ENCODE data around the gene BRCC3.
"Not testable (repeated sequence)": the region's sequence is repeated elsewhere in the genome, so short reads cannot be mapped to it uniquely, and the experiment has no call there.

The BRCC3 gene

GRCh38 chrX:155061760-155062159 lies 9.5 kb upstream of the BRCC3 start:
- no peak for DNase-seq

DNA sequence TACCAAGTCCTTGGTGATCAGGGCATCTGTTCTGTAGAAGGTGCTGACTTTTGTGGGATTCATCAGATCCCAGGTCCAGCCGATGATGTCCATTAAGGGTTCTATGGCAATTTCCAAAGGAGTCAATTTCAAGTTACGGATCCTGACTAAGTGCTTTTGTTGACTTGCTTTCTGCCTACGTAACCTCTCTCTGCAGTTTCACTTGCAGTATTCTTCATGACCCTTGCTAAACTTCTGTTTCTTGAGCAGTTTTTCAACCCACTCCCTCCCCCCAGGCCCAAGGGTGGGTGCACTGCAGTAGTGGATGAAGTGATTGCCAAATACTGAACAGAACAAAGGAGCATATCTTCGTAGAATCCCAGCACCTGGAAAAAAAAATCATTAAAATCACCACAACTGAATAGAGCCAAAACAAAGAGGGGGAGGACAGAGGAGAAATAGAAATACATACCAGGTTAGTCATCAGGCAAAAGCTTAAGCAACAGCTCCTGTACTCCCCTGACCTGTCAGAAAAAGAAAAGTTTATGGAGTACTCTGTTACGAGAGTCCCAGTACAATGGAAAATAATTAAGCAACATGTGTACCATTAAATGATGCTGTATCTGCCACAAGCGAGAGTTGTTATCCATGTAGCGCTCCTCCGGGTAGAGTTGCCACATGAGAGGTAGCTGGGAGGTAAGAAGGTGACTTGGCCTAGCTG lies 6.1 kb upstream of the BRCC3 start:
- DNase-seq: no peak

- DNase-seq: no peak
These were observed 3.1 kb upstream of the BRCC3 start for GRCh38 chrX:155068165-155068564.

GRCh38 chrX:155069414-155069813 lies 1.9 kb upstream of the BRCC3 start:
- DNase-seq: no peak

- DNase-seq: no peak
These were observed 1.3 kb upstream of the BRCC3 start for GRCh38 chrX:155070038-155070437.

DNA sequence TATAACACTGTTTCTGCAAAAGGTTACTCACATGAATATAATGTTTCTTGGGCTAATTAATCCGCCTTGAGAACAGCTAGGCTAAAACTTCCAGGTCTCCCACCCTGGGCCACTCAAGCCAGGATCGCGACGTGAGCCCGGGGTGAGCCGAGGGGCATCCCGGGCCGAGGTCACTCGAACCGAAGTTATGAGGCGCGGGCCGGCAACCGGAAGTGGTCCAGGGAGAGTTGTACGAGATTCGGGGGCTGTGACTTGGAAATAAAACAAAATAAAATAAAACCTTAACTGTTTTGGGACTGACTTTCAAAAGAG lies 689 bp upstream of the BRCC3 start:
- DNase-seq: no peak

GRCh38 chrX:155071694-155072280 lies 479 bp downstream of the BRCC3 start:
- no peak for DNase-seq

DNA sequence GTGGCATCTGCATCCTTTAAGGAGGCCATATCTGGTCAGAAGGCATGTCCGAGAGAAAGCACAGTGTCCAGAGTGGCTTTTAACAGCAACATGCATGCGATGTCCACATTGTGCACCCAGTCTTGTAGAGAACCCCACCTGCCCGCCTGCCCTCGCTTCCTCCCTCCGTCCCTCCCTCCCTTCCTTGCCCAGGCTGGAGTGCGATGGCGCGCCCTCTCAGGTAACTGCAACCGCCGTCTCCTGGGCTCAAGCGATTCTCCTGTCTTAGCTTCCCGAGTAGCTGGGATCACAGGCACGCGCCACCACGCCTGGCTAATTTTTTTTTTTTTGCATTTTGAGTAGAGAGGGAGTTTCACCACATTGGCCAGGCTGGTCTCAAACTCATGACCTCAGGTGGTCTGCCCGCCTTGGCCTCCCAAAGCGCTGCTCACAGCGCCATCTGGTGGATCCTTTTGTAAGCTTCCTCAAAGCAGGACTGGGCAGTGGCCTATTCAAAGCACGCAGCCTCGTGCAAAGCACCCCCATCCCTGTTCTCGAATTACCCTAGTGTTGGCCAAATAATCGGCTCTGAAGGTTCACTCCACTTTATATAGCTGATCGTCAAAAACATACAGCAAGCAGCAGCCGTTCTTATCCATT lies 15.0 kb downstream of the BRCC3 start:
- DNase-seq: peak; percentile 17

- DNase-seq: no peak
These were observed 15.8 kb downstream of the BRCC3 start for GRCh38 chrX:155086961-155087735.

DNA sequence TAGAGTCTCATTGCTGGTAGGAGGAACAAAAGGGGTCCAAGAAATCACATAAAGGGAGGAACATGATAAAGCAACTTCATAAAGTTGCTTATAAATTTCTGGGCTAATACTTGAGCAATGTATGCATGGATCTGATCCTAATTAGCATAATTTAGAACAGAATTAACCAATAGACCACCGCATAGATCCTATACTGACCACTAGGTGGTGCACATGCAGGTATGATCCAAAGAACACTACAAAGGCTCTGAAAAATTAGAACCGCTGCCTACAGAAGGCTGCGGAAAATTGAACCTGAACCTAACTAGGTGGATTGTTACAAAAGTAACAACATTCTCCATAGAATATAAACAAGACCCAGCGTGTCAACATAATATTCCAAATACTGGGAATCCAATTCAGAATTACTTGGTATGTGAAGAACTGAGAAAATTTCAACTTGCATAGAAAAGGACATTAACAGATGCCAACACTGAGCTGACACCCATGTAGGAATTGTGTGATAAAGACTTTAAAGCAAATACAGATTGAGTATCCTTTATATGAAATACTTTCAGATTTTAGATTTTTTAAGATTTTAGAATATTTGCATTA lies 23.3 kb downstream of the BRCC3 start:
- DNase-seq: no peak

- DNase-seq: no peak
These were observed 34.6 kb downstream of the BRCC3 start for GRCh38 chrX:155105919-155106318.

- DNase-seq: no peak
These were observed 37.1 kb downstream of the BRCC3 start for GRCh38 chrX:155108427-155108826.

DNA sequence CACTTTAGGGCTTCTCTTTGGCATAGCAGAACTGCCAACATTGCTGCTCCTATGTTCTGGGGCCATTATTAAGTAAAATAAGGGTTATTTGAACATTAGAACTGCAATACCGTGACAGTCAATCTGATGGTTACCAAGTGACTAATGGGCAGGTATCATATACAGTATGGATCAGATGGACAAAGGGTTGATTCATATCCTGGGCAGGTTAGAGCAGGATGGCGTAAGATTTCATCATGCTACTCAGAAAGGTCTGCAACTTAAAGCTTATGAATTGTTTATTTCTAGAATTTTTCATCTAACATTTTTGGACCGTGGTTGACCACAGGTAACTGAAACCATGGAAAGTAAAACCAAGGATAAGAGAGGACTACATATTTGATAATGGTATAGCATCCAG lies 40.9 kb downstream of the BRCC3 start:
- no peak for DNase-seq

DNA sequence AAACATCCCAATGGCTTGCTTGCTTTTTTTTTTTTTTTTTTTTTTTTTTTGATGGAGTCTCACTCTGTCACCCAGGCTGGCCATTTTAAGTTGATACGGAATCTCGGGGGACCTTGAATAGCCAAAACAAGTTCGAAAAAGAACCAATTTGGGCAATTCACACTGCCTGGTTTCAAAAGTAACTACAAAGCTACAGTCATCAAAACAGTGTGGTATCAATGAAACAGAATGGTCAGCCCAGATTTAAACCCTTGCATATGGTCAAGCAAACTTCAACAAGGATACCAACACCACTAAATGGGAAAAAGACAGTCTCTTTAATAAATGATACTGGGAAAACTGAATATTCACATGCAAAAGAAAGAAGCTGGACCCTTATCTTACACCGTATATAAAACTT lies 41.8 kb downstream of the BRCC3 start:
- DNase-seq: no peak

DNA sequence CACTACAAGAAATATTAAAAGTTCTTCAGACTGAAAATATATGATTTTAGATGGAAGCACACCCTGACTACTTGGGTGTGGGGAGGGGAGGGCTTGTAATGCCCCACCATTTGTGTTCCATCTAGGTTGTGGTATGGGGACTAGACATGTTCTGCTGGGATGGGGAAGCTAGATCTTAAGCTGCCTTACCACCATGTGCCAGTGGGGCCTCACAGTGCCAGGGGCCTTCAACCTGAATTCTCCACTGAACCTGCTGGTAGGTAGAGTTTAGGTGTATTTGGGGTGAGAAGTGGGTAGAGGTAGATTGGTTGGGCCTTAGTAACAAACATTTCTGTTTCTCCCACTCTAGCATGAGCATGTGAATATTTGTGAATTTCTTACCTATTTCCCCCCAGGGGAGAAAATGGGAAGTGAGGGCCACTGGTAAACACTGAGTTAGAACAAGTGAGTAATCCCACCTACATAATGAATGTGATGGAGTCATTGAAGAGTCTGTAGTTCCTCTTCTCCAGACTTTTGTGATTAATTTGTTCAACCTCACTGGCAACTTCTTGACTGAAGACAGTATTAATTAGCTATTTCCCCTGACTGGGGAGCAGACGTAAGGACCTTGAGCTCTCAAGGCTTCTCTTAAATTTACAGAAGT lies 44.0 kb downstream of the BRCC3 start:
- no peak for DNase-seq

- no peak for DNase-seq
These were observed 56.2 kb downstream of the BRCC3 start for GRCh38 chrX:155127465-155127864.

DNA sequence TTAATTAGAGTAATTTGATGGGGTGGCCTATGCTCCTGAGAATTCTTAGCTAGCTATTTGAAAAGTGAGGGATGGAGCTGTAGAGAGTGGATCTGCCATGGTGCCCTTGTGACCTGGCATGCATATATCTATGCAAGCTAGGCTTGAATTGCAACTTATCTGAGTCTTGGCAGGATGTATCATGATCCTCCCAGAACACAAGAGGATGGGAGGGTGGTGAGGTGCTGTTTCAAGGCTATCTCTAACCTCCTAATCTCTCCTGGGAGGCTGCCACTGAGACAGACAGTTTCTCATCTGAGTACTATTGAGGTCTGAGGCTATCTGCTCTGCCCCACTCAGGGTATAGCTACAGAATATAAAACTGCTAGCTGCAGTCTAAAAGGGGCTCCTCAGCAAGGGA lies 56.6 kb downstream of the BRCC3 start:
- no peak for DNase-seq

DNA sequence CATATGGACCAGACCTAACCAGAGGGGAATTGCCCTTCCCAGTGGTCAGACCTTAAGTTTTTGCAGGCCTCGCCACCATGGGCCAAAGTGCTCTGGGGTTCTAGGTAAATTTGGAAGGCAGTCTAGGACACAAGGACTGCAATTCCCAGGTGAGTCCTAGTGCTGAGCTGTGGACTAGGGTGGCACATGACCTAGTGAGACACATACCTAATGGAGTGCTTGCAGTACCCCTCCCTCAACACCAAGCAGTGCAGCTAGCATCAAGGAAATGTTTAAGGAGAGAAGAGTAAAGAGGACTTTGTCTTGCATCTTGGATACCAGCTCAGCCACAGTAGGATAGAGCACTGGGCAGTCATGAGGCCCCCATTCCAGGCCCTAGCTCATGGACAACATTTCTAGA lies 60.8 kb downstream of the BRCC3 start:
- DNase-seq: no peak

DNA sequence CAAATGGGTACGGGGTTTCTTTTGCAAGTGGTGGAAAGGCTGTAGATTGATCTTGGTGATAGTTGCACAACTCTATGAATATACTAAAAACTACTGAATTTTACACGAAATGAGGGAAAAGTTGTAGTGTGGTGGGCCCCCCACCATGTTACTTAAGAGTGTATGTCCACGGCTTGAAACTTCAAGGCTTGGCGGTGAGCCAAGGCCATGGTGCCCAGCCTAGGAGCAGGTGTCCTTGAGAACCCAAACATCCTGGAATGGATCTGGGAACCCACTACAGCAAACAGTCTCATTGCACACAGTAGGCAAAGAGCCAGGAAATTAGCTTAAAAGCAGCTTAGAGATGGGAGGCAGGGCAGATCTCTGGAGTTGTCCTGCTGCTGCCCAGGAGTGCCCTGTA lies 62.9 kb downstream of the BRCC3 start:
- no peak for DNase-seq

DNA sequence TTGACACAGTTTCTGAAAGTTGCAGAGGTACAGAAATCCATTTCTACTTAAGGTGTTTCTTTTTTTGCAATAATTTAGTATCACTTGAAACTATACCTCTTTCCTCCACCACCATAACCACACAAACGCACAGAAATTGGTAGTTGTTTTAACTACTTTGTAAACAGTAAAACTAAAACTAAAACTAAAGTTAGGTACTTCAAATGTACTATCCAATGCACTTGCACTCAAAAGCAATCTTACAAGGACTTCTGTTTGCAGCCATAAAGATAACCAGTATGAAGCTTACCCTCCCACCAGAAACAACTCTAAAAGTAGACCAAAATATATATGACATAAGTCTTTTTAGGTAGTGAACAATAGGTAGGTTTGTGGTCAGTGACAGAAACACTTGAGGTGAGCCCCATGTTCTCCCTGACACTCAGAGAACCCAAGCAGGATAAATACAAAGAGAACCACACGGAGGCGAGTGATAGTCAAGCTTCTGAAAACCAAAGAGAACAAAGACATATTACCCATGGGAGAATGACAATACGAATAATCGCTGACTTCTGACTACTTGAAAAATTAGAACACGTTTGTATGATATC lies 72.7 kb downstream of the BRCC3 start:
- no peak for DNase-seq

DNA sequence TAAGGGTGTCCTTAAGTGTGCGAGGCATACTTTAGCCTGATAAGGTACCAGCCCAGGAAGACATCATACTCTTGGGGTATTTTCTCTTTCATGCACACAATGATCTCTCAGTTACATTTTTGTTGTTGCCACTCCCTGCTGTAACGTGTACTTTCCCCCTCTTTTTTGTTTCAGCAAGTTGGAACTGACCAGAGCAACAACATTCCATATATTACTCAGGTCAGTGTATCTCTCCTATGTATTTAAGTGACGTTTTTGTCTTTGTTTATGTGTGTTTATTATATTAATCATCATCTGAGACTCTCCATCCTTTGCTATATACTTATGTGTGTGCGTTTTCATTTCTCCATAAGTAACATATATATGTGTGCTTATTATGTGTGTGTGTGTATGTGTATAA lies 73.6 kb downstream of the BRCC3 start:
- no peak for DNase-seq

- not testable (repeated sequence) for DNase-seq
These were observed 76.3 kb downstream of the BRCC3 start for GRCh38 chrX:155147612-155148011.

- DNase-seq: not testable (repeated sequence)
These were observed 76.9 kb downstream of the BRCC3 start for GRCh38 chrX:155148166-155148565.

Data from effector CD4-positive, alpha-beta T cell (primary cell).